Measurements from ENCODE around the gene NEK7.

The NEK7 gene

GRCh38 chr1:198316546-198317100 lies 159.8 kb downstream of the NEK7 start:
- no peaks in the 10 kb centered on the region for H4K20me1 ChIP-seq
- no peak for TF ChIP-seq Cebpa-rat (IDR thresholded peaks at IDR 0.05)
- no peaks in the 10 kb centered on the region for H3K27me3 ChIP-seq
- no peak overlapping the region for H3K4me3 ChIP-seq
- no peak overlapping the region for H3K27ac ChIP-seq
- peaks cover 31% of the 10 kb centered on the region for H3K36me3 ChIP-seq
- peaks cover 6% of the 10 kb centered on the region for H3K9me3 ChIP-seq
- H3K9ac ChIP-seq, result no peak overlapping the region
- no peaks in the 10 kb centered on the region for H3K4me1 ChIP-seq
- no peak overlapping the region for H3K4me2 ChIP-seq

- Histone ChIP-seq H3K27me3 (no peaks in the 10 kb centered on the region), H3K9me3 (peaks cover 6% of the 10 kb centered on the region), H3K9ac (no peak overlapping the region), H3K4me3 (no peak overlapping the region), H3K27ac (no peak overlapping the region), H3K4me1 (no peaks in the 10 kb centered on the region), H3K36me3 (peaks cover 31% of the 10 kb centered on the region), H3K4me2 (no peak overlapping the region), H4K20me1 (no peaks in the 10 kb centered on the region)
- TF ChIP-seq Cebpa-rat (IDR thresholded peaks at IDR 0.05), result no peak
These were observed 161.3 kb downstream of the NEK7 start for GRCh38 chr1:198318085-198318484.

- H3K9me3 ChIP-seq, result no peaks in the 10 kb centered on the region
- no peak overlapping the region for H3K4me2 ChIP-seq
- no peaks in the 10 kb centered on the region for H3K4me1 ChIP-seq
These were observed 164.0 kb downstream of the NEK7 start for GRCh38 chr1:198320759-198321158.

GRCh38 chr1:198326232-198326631 lies 169.4 kb downstream of the NEK7 start:
- Histone ChIP-seq H4K20me1 (no peaks in the 10 kb centered on the region), H3K4me3 (no peak overlapping the region), H3K9me3 (no peaks in the 10 kb centered on the region), H3K4me2 (no peak overlapping the region), H3K27ac (no peak overlapping the region), H3K4me1 (no peaks in the 10 kb centered on the region), H3K36me3 (no peaks in the 10 kb centered on the region), H3K27me3 (no peaks in the 10 kb centered on the region), H3K9ac (no peak overlapping the region)
- TF ChIP-seq Cebpa-rat (IDR thresholded peaks at IDR 0.05), result no peak

More at GRCh38 chr1:198320759-198321158, 164.0 kb downstream of the NEK7 start:
- no peaks in the 10 kb centered on the region for H3K27me3 ChIP-seq
- no peak overlapping the region for H3K9ac ChIP-seq
- TF ChIP-seq Cebpa-rat (IDR thresholded peaks at IDR 0.05), result no peak
- no peak overlapping the region for H3K4me3 ChIP-seq
- no peak overlapping the region for H3K27ac ChIP-seq
- peaks cover 17% of the 10 kb centered on the region for H3K36me3 ChIP-seq
- no peaks in the 10 kb centered on the region for H4K20me1 ChIP-seq

GRCh38 chr1:198326915-198327314 lies 170.1 kb downstream of the NEK7 start:
- no peak overlapping the region for H3K4me3 ChIP-seq
- H3K27me3 ChIP-seq, result no peaks in the 10 kb centered on the region
- no peak overlapping the region for H3K27ac ChIP-seq
- H3K9ac ChIP-seq, result no peak overlapping the region
- no peaks in the 10 kb centered on the region for H3K9me3 ChIP-seq
- no peaks in the 10 kb centered on the region for H3K4me1 ChIP-seq
- no peak overlapping the region for H3K4me2 ChIP-seq
- no peaks in the 10 kb centered on the region for H4K20me1 ChIP-seq
- H3K36me3 ChIP-seq, result no peaks in the 10 kb centered on the region
- TF ChIP-seq Cebpa-rat (IDR thresholded peaks at IDR 0.05), result no peak

- Histone ChIP-seq H3K9ac (no peak overlapping the region), H4K20me1 (no peaks in the 10 kb centered on the region), H3K36me3 (no peaks in the 10 kb centered on the region), H3K27me3 (no peaks in the 10 kb centered on the region), H3K4me2 (no peak overlapping the region), H3K4me3 (no peak overlapping the region), H3K27ac (no peak overlapping the region), H3K4me1 (no peaks in the 10 kb centered on the region), H3K9me3 (no peaks in the 10 kb centered on the region)
- no peak for TF ChIP-seq Cebpa-rat (IDR thresholded peaks at IDR 0.05)
These were observed 171.7 kb downstream of the NEK7 start for GRCh38 chr1:198328458-198329032.

- Histone ChIP-seq H3K9me3 (no peaks in the 10 kb centered on the region), H3K4me3 (no peak overlapping the region), H3K27ac (no peak overlapping the region), H3K36me3 (no peaks in the 10 kb centered on the region), H4K20me1 (no peaks in the 10 kb centered on the region), H3K4me1 (no peaks in the 10 kb centered on the region), H3K27me3 (no peaks in the 10 kb centered on the region), H3K4me2 (no peak overlapping the region), H3K9ac (no peak overlapping the region)
- TF ChIP-seq Cebpa-rat (IDR thresholded peaks at IDR 0.05), result no peak
These were observed 174.3 kb downstream of the NEK7 start for GRCh38 chr1:198330982-198331615.

GRCh38 chr1:198333744-198334143 lies 176.9 kb downstream of the NEK7 start:
- no peak overlapping the region for H3K4me2 ChIP-seq
- no peak overlapping the region for H3K27ac ChIP-seq
- no peak overlapping the region for H3K4me3 ChIP-seq
- no peaks in the 10 kb centered on the region for H3K4me1 ChIP-seq
- H3K9me3 ChIP-seq, result no peaks in the 10 kb centered on the region
- H3K27me3 ChIP-seq, result no peaks in the 10 kb centered on the region
- H3K9ac ChIP-seq, result no peak overlapping the region
- no peaks in the 10 kb centered on the region for H3K36me3 ChIP-seq
- no peak for TF ChIP-seq Cebpa-rat (IDR thresholded peaks at IDR 0.05)
- no peaks in the 10 kb centered on the region for H4K20me1 ChIP-seq

GRCh38 chr1:198335663-198336062 lies 178.9 kb downstream of the NEK7 start:
- Histone ChIP-seq H3K9me3 (no peaks in the 10 kb centered on the region), H4K20me1 (no peaks in the 10 kb centered on the region), H3K4me1 (no peaks in the 10 kb centered on the region), H3K27me3 (no peaks in the 10 kb centered on the region), H3K36me3 (no peaks in the 10 kb centered on the region), H3K4me3 (no peak overlapping the region), H3K4me2 (no peak overlapping the region), H3K9ac (no peak overlapping the region), H3K27ac (no peak overlapping the region)
- no peak for TF ChIP-seq Cebpa-rat (IDR thresholded peaks at IDR 0.05)

- Histone ChIP-seq H3K4me2 (no peak overlapping the region), H3K4me1 (no peaks in the 10 kb centered on the region), H3K27ac (no peak overlapping the region), H3K36me3 (no peaks in the 10 kb centered on the region), H3K4me3 (no peak overlapping the region), H4K20me1 (no peaks in the 10 kb centered on the region), H3K27me3 (no peaks in the 10 kb centered on the region), H3K9me3 (no peaks in the 10 kb centered on the region), H3K9ac (no peak overlapping the region)
- TF ChIP-seq Cebpa-rat (IDR thresholded peaks at IDR 0.05), result no peak
These were observed 181.1 kb downstream of the NEK7 start for GRCh38 chr1:198337886-198338285.
